GM23248 (cell line): ENCODE data around the gene ARFGAP2. TPM values are rescaled to one million over a fixed set of nuclear protein-coding genes. Genes with fewer than 3 reads are reported as not detected.

Experiments
- DNase-seq: peaks from one replicate; pipeline ENCODE4 v3.0.0-alpha.2; 2015
- H2AFZ ChIP-seq: fragments of 200-600 bp; sonication (generic); 2 replicates; pipeline ENCODE4 v1.6.1; 2016; ENCODE audit warnings: antibody characterized with exemption
- H3F3A ChIP-seq: fragments of 200-600 bp; sonication (generic); 2 replicates; pipeline ENCODE4 v1.6.1; 2016; ENCODE audit warnings: mild to moderate bottlenecking, antibody characterized with exemption, mixed run types; ENCODE audit not compliant: insufficient read depth
- H3K27ac ChIP-seq: fragments of 200-600 bp; sonication (generic); 2 replicates; pipeline ENCODE4 v1.5.1; 2016; ENCODE audit warnings: mild to moderate bottlenecking
- H3K27me3 ChIP-seq: fragments of 200-600 bp; sonication (generic); replicated peaks from 2 replicates; pipeline ENCODE4 v1.6.1; 2016; ENCODE audit warnings: mild to moderate bottlenecking; ENCODE audit not compliant: insufficient read depth
- H3K36me3 ChIP-seq: fragments of 200-600 bp; sonication (generic); 2 replicates; pipeline ENCODE4 v1.6.1; 2016; ENCODE audit warnings: low read depth, mild to moderate bottlenecking
- H3K4me1 ChIP-seq: fragments of 200-600 bp; sonication (generic); 2 replicates; pipeline ENCODE4 v1.6.1; 2016; ENCODE audit warnings: mild to moderate bottlenecking; ENCODE audit not compliant: insufficient read depth
- H3K4me2 ChIP-seq: fragments of 200-600 bp; sonication (generic); one replicate; pipeline ENCODE4 v1.6.1; 2016; ENCODE audit warnings: mild to moderate bottlenecking; ENCODE audit not compliant: unreplicated experiment
- H3K4me3 ChIP-seq: fragments of 200-600 bp; sonication (generic); 2 replicates; pipeline ENCODE4 v1.5.1; 2016; ENCODE audit warnings: mild to moderate bottlenecking
- H3K79me2 ChIP-seq: fragments of 200-600 bp; sonication (generic); 2 replicates; pipeline ENCODE4 v1.6.1; 2016; ENCODE audit warnings: mild to moderate bottlenecking; ENCODE audit not compliant: insufficient read depth
- H3K9ac ChIP-seq: fragments of 200-600 bp; sonication (generic); 2 replicates; pipeline ENCODE4 v1.6.1; 2016; ENCODE audit warnings: mild to moderate bottlenecking
- H3K9me2 ChIP-seq: fragments of 200-600 bp; sonication (generic); 2 replicates; pipeline ENCODE4 v1.6.1; 2016; ENCODE audit warnings: mixed run types, mild to moderate bottlenecking, moderate library complexity; ENCODE audit not compliant: insufficient read depth
- H3K9me3 ChIP-seq: fragments of 200-600 bp; sonication (generic); one replicate; pipeline ENCODE4 v1.6.1; 2017; ENCODE audit warnings: low read depth
- H4K20me1 ChIP-seq: fragments of 200-600 bp; sonication (generic); 2 replicates; pipeline ENCODE4 v1.6.0; 2016; ENCODE audit not compliant: insufficient read depth
- EZH2 ChIP-seq: fragments of 200-600 bp; sonication (generic); IDR thresholded peaks from 2 replicates; pipeline ENCODE4 v1.6.1; 2018; ENCODE audit warnings: antibody characterized with exemption, mild to moderate bottlenecking; ENCODE audit not compliant: insufficient read depth, poor library complexity, severe bottlenecking
- EZH2phosphoT487 ChIP-seq: fragments of 200-600 bp; sonication (generic); IDR thresholded peaks from 2 replicates; pipeline ENCODE4 v1.6.1; 2018; ENCODE audit warnings: antibody characterized with exemption, moderate library complexity, mild to moderate bottlenecking, low read depth; ENCODE audit not compliant: insufficient read depth
- WGBS, 2 experiments: methylation state at CpG; one replicate each; pipeline ENCODE4 v1.1.6; 2015 to 2017; ENCODE audit warnings: low lambda C conversion rate in 2 of 2, low coverage in 1 of 2; ENCODE audit errors: missing lambda C conversion rate in 2 of 2; 5-methylcytosine and 5-hydroxymethylcytosine counted together
- in situ Hi-C: fragments of 300-500 bp; cut with MboI; formaldehyde crosslinking; loops from 2 replicates; pipeline ENCODE4 v1.15.0; 2020
- polyA plus RNA-seq: library from polyadenylated mRNA; unstranded; fragments of >200 nt; fragmentation: Nextera tagmentation; extraction: Ambion mirVana; gene quantifications from 2 replicates; pipeline ENCODE4 v1.2.1, GENCODE V29; 2016
- total RNA-seq: library from RNA; depleted of rRNA; stranded (reverse); fragments of >200 nt; shearing (Covaris generic); gene quantifications from 2 replicates; pipeline ENCODE4 v1.2.3, GENCODE V29; 2014

ARFGAP2 gene
- total and polyA plus RNA-seq, 2 experiments from 2014 or later, result 45.7 to 131 TPM

- Histone ChIP-seq H3K9me2 (no peaks in the 10 kb centered on the region), H3K36me3 (no peaks in the 10 kb centered on the region), H3K4me1 (peaks cover 15% of the 10 kb centered on the region), H3F3A (no peaks in the 10 kb centered on the region), H2AFZ (no peak overlapping the region), H3K4me3 (no peak overlapping the region), H3K4me2 (no peak overlapping the region), H3K27me3 (no peaks in the 10 kb centered on the region), H3K27ac (no peak overlapping the region), H4K20me1 (no peaks in the 10 kb centered on the region), H3K79me2 (peaks cover 20% of the 10 kb centered on the region), H3K9me3 (no peaks in the 10 kb centered on the region), H3K9ac (no peak overlapping the region)
- DNase-seq, result peak; percentile 66
- 100% methylated on average over 1 of the region's 1 CpG for WGBS, 2 experiments
- no peak for TF ChIP-seq EZH2phosphoT487
- no peak for TF ChIP-seq EZH2
- in situ Hi-C loops, result no loop called here
Observed at GRCh38 chr11:47179655-47179991, 2.9 kb upstream of the ARFGAP2 start.

- DNase-seq, result no peak
- WGBS, 2 experiments, result 91 to 92% methylated on average over 16 to 23 of the region's 23 CpGs
- H3K9me3 ChIP-seq, result no peaks in the 10 kb centered on the region
- no peak overlapping the region for H3K27ac ChIP-seq
- TF ChIP-seq EZH2phosphoT487 (no peak), EZH2 (no peak)
- H3K9me2 ChIP-seq, result no peaks in the 10 kb centered on the region
- H3K4me1 ChIP-seq, result peaks cover 15% of the 10 kb centered on the region
- peaks cover 25% of the 10 kb centered on the region for H3K79me2 ChIP-seq
- no peak overlapping the region for H2AFZ ChIP-seq
- H3F3A ChIP-seq, result no peaks in the 10 kb centered on the region
- no peaks in the 10 kb centered on the region for H4K20me1 ChIP-seq
- no peak overlapping the region for H3K9ac ChIP-seq
- H3K4me2 ChIP-seq, result no peak overlapping the region
- H3K4me3 ChIP-seq, result no peak overlapping the region
- in situ Hi-C loops, result no loop called here
- no peaks in the 10 kb centered on the region for H3K27me3 ChIP-seq
- H3K36me3 ChIP-seq, result no peaks in the 10 kb centered on the region
Observed at GRCh38 chr11:47178737-47179654, 2.3 kb upstream of the ARFGAP2 start.

DNA sequence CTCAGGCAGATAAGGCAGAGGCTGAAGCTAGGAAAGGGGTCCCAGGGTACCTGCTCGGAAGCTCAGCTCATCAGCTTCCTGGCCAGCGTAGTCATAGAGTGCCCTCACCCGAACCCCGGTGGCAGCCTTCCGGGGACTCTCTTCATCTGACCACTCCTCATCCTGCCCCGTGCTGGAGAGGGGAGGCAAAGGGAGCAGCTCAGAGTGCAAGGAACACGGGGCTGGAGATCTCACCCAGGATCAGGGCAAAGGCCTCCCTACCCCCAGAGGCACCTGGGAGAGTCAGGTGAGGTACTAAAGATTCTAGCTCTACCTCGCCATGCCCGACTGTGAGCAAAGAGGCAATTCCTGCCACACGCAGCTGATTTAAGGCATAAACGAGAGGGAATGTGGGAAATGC lies 1.6 kb upstream of the ARFGAP2 start:
- 84 to 85% methylated on average over 11 of the region's 11 CpGs for WGBS, 2 experiments
- no peak for DNase-seq
- Histone ChIP-seq H3K4me2 (no peak overlapping the region), H3K9me3 (no peaks in the 10 kb centered on the region), H3K27me3 (no peaks in the 10 kb centered on the region), H3F3A (no peaks in the 10 kb centered on the region), H3K27ac (no peak overlapping the region), H2AFZ (no peak overlapping the region), H3K4me1 (peaks cover 15% of the 10 kb centered on the region), H3K9me2 (no peaks in the 10 kb centered on the region), H3K4me3 (no peak overlapping the region), H3K79me2 (peaks cover 31% of the 10 kb centered on the region), H4K20me1 (no peaks in the 10 kb centered on the region), H3K9ac (no peak overlapping the region), H3K36me3 (no peaks in the 10 kb centered on the region)
- in situ Hi-C loops, result no loop called here
- no peak for TF ChIP-seq EZH2phosphoT487

DNA sequence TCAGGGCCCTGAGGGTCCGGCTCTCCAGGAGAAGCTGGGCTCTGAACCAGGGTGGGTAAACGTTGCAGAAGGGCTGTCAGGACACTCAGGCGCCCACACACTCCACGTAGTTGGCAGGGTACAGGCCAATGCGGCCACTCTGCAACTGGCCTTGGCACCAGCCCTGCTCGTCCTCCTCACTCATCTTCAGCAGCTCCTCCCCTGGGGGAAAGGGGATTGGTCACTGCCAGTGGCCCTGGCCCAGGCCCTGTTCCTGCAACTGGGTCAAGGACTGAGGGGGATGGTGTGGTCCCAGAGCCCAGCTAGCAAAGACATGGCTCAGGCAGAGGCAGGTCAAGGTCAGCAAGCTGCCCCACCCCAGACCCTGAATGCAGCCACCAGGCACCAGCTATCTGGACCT lies 1.2 kb upstream of the ARFGAP2 start:
- no peak for DNase-seq
- Histone ChIP-seq H3K27ac (peak overlapping the region; percentile 85), H3K9ac (peak overlapping the region; percentile 97), H3K4me2 (peak overlapping the region; percentile 95), H3K9me2 (no peaks in the 10 kb centered on the region), H3K4me3 (peak overlapping the region; percentile 96), H2AFZ (peak overlapping the region; percentile 96), H4K20me1 (no peaks in the 10 kb centered on the region), H3F3A (no peaks in the 10 kb centered on the region), H3K36me3 (no peaks in the 10 kb centered on the region), H3K79me2 (peaks cover 36% of the 10 kb centered on the region), H3K27me3 (no peaks in the 10 kb centered on the region), H3K4me1 (peaks cover 15% of the 10 kb centered on the region), H3K9me3 (no peaks in the 10 kb centered on the region)
- in situ Hi-C loops, result no loop called here
- TF ChIP-seq EZH2phosphoT487, result no peak
- no peak for TF ChIP-seq EZH2
- WGBS, 2 experiments, result 28 to 30% methylated on average over 6 of the region's 6 CpGs
